ENCODE data around the gene ASPSCR1. TPM values are rescaled to one million over a fixed set of nuclear protein-coding genes. Genes with fewer than 3 reads are reported as not detected.

ASPSCR1 gene
- total and polyA plus RNA-seq, 4 experiments from 2014 or later, result 25.1 to 40.6 (median 38.6) TPM

- H3K4me3 ChIP-seq (ENCODE audit: low read length in 2 of 2), result no peak overlapping the region
- no peaks in the 10 kb centered on the region for H3K9me3 ChIP-seq (ENCODE audit: control insufficient read depth in 1 of 2, low read length in 2 of 2)
- ChIA-PET POLR2A (ENCODE audit: partially characterized antibody) (no interaction called here), CTCF (ENCODE audit: partially characterized antibody) (interaction anchor here (1.0 kb wide), 1 partner anchor 10 kb away, joined by 3 read pairs; no protein-coding TSS in a partner anchor)
- H3K27ac ChIP-seq (ENCODE audit: low read depth, low read length), result no peak overlapping the region
- Mint-ChIP-seq H3K4me1 (peaks cover 0 to 1% (median 0%) of the 10 kb centered on the region in 4 donors), H3K4me3 (no peak overlapping the region), H3K27me3 (no peaks in the 10 kb centered on the region), H3K9me3 (no peaks in the 10 kb centered on the region), H3K36me3 (no peaks in the 10 kb centered on the region), H3K27ac (no peak overlapping the region)
- intact Hi-C loops (cut with micrococcal nuclease), result no loop called here
- no peak for DNase-seq
- no peaks in the 10 kb centered on the region for H3K27me3 ChIP-seq (ENCODE audit: insufficient read depth, low read length)
- no peaks in the 10 kb centered on the region for H3K4me1 ChIP-seq (ENCODE audit: insufficient read depth, low read length)
- no peaks in the 10 kb centered on the region for H3K36me3 ChIP-seq (ENCODE audit: insufficient read depth, low read length)
Observed at GRCh38 chr17:82008941-82009405, 31.5 kb downstream of the ASPSCR1 start.

- H3K27me3 ChIP-seq (ENCODE audit: insufficient read depth, low read length), result no peaks in the 10 kb centered on the region
- Mint-ChIP-seq H3K27ac (no peak overlapping the region), H3K4me3 (no peak overlapping the region), H3K36me3 (no peaks in the 10 kb centered on the region), H3K27me3 (no peaks in the 10 kb centered on the region), H3K4me1 (peaks cover 0 to 1% (median 0%) of the 10 kb centered on the region in 4 donors), H3K9me3 (no peaks in the 10 kb centered on the region)
- no peak overlapping the region for H3K27ac ChIP-seq (ENCODE audit: low read depth, low read length)
- no peak overlapping the region for H3K4me3 ChIP-seq (ENCODE audit: low read length in 2 of 2)
- H3K9me3 ChIP-seq (ENCODE audit: control insufficient read depth in 1 of 2, low read length in 2 of 2), result no peaks in the 10 kb centered on the region
- no peak for DNase-seq
- ChIA-PET POLR2A (ENCODE audit: partially characterized antibody) (no interaction called here), CTCF (ENCODE audit: partially characterized antibody) (interaction anchor here (1.0 kb wide), 1 partner anchor 10 kb away, joined by 3 read pairs; no protein-coding TSS in a partner anchor)
- no peaks in the 10 kb centered on the region for H3K36me3 ChIP-seq (ENCODE audit: insufficient read depth, low read length)
- intact Hi-C loops (cut with micrococcal nuclease), result no loop called here
- no peaks in the 10 kb centered on the region for H3K4me1 ChIP-seq (ENCODE audit: insufficient read depth, low read length)
Observed at GRCh38 chr17:82009413-82009812, 32.0 kb downstream of the ASPSCR1 start.

DNA sequence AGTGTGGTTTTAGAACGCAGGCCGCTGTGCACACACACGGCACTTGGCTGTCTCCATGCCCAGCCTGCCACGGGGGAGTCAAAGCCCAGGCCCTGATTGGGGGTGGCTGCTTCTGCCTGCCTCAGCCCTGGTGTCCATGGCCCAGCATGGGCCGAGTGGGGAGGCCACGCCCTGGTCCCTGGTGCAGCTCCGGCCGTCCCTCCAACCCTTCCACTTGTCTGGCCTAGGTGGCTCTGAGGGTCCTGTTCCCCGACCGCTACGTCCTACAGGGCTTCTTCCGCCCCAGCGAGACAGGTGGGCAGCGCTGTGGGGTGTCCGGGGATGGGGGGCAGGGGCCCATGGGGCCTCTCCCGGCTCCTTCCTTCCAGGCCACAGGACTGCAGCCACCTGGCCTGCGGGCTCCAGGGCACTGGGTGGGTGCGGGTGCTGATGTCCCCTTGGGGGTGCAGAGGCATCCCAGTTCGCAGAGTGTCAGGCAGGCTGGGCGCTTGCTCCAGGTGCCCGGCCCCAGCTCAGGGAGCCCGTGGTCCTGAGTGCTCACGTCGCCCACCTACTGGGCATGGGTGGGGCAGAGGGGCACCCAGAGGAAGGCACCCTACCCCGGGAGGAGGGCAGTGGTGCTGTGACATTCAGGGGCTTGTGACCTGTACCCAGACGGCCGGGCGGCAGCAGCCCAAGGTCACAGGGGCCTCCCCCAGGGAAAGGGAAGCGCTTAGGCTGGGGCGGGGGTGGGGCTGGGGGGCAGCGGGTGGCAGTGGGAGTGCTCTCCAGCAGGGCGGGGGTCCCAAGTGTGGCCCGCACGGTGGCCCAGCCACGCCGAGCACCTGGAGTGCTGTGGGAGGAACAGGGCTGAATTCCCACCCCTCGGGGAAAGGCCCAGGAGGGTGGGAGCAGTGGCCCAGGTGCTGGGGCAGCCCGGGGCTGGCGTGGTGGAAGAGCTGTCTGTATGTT is 33.4 kb downstream of the ASPSCR1 start:
- DNase-seq, result no peak
- no peak overlapping the region for H3K27ac ChIP-seq (ENCODE audit: low read depth, low read length)
- CTCF ChIA-PET (ENCODE audit: partially characterized antibody), result interaction anchor here (1.2 kb wide), 1 partner anchor 52 kb away, joined by 3 read pairs; no protein-coding TSS in a partner anchor
- H3K9me3 ChIP-seq (ENCODE audit: control insufficient read depth in 1 of 2, low read length in 2 of 2), result no peaks in the 10 kb centered on the region
- Mint-ChIP-seq H3K4me1 (peaks cover 0 to 1% (median 0%) of the 10 kb centered on the region in 4 donors), H3K9me3 (no peaks in the 10 kb centered on the region), H3K27ac (no peak overlapping the region), H3K27me3 (no peaks in the 10 kb centered on the region), H3K4me3 (no peak overlapping the region), H3K36me3 (no peaks in the 10 kb centered on the region)
- no peak overlapping the region for H3K4me3 ChIP-seq (ENCODE audit: low read length in 2 of 2)
- H3K36me3 ChIP-seq (ENCODE audit: insufficient read depth, low read length), result no peaks in the 10 kb centered on the region
- no peaks in the 10 kb centered on the region for H3K4me1 ChIP-seq (ENCODE audit: insufficient read depth, low read length)
- POLR2A ChIA-PET (ENCODE audit: partially characterized antibody), result no interaction called here
- H3K27me3 ChIP-seq (ENCODE audit: insufficient read depth, low read length), result no peaks in the 10 kb centered on the region
- intact Hi-C loops (cut with micrococcal nuclease), result no loop called here

DNA sequence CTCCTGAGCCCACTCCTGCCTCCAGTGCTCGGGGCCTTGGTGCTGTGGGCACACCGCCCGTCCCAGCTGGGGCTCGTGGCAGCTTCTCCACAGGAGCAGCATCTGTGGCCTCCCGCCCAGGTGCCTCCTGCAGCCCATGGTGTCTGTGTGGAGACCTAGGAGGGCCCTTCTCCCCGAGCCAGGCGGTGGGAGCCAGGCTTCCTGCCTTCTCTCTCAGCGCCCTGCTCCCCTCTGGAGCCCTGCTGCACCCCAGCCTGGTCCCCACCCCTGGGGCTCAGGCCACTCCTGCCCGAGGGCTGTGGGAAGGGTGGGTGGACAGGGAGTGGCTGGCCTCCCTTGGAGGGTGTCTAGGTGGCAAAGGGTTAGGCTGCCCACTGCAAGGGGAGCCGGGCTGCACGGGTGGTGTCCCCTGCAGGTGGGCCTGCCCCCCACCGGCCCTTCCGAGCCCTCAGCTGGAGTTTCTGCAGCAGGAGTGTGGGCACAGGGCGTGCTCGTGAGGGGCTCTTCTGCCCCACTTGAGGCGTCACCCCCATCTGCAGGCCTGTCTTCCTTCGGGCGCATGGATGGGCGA is 34.3 kb downstream of the ASPSCR1 start:
- Histone ChIP-seq H3K27ac (ENCODE audit: low read depth, low read length) (no peak overlapping the region), H3K36me3 (ENCODE audit: insufficient read depth, low read length) (no peaks in the 10 kb centered on the region), H3K4me3 (ENCODE audit: low read length in 2 of 2) (no peak overlapping the region), H3K9me3 (ENCODE audit: control insufficient read depth in 1 of 2, low read length in 2 of 2) (no peaks in the 10 kb centered on the region), H3K27me3 (ENCODE audit: insufficient read depth, low read length) (no peaks in the 10 kb centered on the region), H3K4me1 (ENCODE audit: insufficient read depth, low read length) (no peaks in the 10 kb centered on the region)
- intact Hi-C loops (cut with micrococcal nuclease), result no loop called here
- ChIA-PET POLR2A (ENCODE audit: partially characterized antibody) (no interaction called here), CTCF (ENCODE audit: partially characterized antibody) (interaction anchor here (1.2 kb wide), 1 partner anchor 52 kb away, joined by 3 read pairs; no protein-coding TSS in a partner anchor)
- DNase-seq, result no peak
- Mint-ChIP-seq H3K4me3 (no peak overlapping the region), H3K9me3 (no peaks in the 10 kb centered on the region), H3K36me3 (no peaks in the 10 kb centered on the region), H3K4me1 (no peaks in the 10 kb centered on the region), H3K27ac (no peak overlapping the region), H3K27me3 (no peaks in the 10 kb centered on the region)

DNA sequence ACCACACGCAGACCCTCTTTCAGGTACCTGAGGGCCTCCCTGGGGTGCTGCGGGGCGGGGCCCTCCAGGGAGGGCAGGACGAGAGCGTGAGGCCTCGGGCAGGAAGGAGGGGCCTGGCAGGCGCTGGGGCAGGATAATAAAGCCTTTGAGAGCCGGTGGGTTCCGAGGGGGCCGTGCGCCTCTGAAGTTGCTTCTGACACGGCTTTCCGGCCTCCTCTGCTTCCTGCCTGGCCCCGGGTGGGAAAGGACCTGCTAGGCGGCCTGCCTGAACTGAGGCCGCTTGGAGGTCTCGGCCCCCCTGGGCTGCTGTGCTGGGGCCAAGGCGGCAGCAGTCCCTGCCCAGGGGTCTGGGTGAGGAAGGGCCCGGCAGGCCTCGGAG is 34.8 kb downstream of the ASPSCR1 start:
- Histone ChIP-seq H3K36me3 (ENCODE audit: insufficient read depth, low read length) (no peaks in the 10 kb centered on the region), H3K27ac (ENCODE audit: low read depth, low read length) (no peak overlapping the region), H3K27me3 (ENCODE audit: insufficient read depth, low read length) (no peaks in the 10 kb centered on the region), H3K4me3 (ENCODE audit: low read length in 2 of 2) (no peak overlapping the region), H3K4me1 (ENCODE audit: insufficient read depth, low read length) (no peaks in the 10 kb centered on the region), H3K9me3 (ENCODE audit: control insufficient read depth in 1 of 2, low read length in 2 of 2) (no peaks in the 10 kb centered on the region)
- H3K4me3 Mint-ChIP-seq, result no peak overlapping the region
- H3K27ac Mint-ChIP-seq, result no peak overlapping the region
- CTCF ChIA-PET (ENCODE audit: partially characterized antibody), result interaction anchor here (1.4 kb wide), 1 partner anchor 52 kb away, joined by 4 read pairs; no protein-coding TSS in a partner anchor
- H3K36me3 Mint-ChIP-seq, result no peaks in the 10 kb centered on the region
- POLR2A ChIA-PET (ENCODE audit: partially characterized antibody), result interaction anchor here (0.6 kb wide), 1 partner anchor 13 kb away, joined by 3 read pairs; no protein-coding TSS in a partner anchor
- H3K27me3 Mint-ChIP-seq, result no peaks in the 10 kb centered on the region
- intact Hi-C loops (cut with micrococcal nuclease), result no loop called here
- no peaks in the 10 kb centered on the region for H3K4me1 Mint-ChIP-seq
- no peak for DNase-seq
- H3K9me3 Mint-ChIP-seq, result no peaks in the 10 kb centered on the region

- ChIA-PET CTCF (ENCODE audit: partially characterized antibody) (interaction anchor here (1.4 kb wide), 1 partner anchor 52 kb away, joined by 4 read pairs; no protein-coding TSS in a partner anchor), POLR2A (ENCODE audit: partially characterized antibody) (interaction anchor here (0.6 kb wide), 1 partner anchor 12 kb away, joined by 3 read pairs; no protein-coding TSS in a partner anchor)
- no peak overlapping the region for H3K27ac ChIP-seq (ENCODE audit: low read depth, low read length)
- H3K4me3 Mint-ChIP-seq, result no peak overlapping the region
- H3K27me3 ChIP-seq (ENCODE audit: insufficient read depth, low read length), result no peaks in the 10 kb centered on the region
- no peak overlapping the region for H3K4me3 ChIP-seq (ENCODE audit: low read length in 2 of 2)
- H3K4me1 Mint-ChIP-seq, result no peaks in the 10 kb centered on the region
- no peaks in the 10 kb centered on the region for H3K36me3 ChIP-seq (ENCODE audit: insufficient read depth, low read length)
- H3K9me3 Mint-ChIP-seq, result no peaks in the 10 kb centered on the region
- no peaks in the 10 kb centered on the region for H3K36me3 Mint-ChIP-seq
- no peak overlapping the region for H3K27ac Mint-ChIP-seq
- no peaks in the 10 kb centered on the region for H3K27me3 Mint-ChIP-seq
- no peaks in the 10 kb centered on the region for H3K9me3 ChIP-seq (ENCODE audit: control insufficient read depth in 1 of 2, low read length in 2 of 2)
- no peak for DNase-seq
- no peaks in the 10 kb centered on the region for H3K4me1 ChIP-seq (ENCODE audit: insufficient read depth, low read length)
- intact Hi-C loops (cut with micrococcal nuclease), result no loop called here
Observed at GRCh38 chr17:82012640-82013295, 35.3 kb downstream of the ASPSCR1 start.

- Mint-ChIP-seq H3K4me3 (no peak overlapping the region), H3K36me3 (peaks cover 0 to under 1% of the 10 kb centered on the region in 2 donors), H3K9me3 (no peaks in the 10 kb centered on the region), H3K27ac (no peak overlapping the region), H3K27me3 (no peaks in the 10 kb centered on the region), H3K4me1 (no peaks in the 10 kb centered on the region)
- no peaks in the 10 kb centered on the region for H3K27me3 ChIP-seq (ENCODE audit: insufficient read depth, low read length)
- no peaks in the 10 kb centered on the region for H3K36me3 ChIP-seq (ENCODE audit: insufficient read depth, low read length)
- no peaks in the 10 kb centered on the region for H3K9me3 ChIP-seq (ENCODE audit: control insufficient read depth in 1 of 2, low read length in 2 of 2)
- no peak for DNase-seq
- intact Hi-C loops (cut with micrococcal nuclease), result no loop called here
- ChIA-PET CTCF (ENCODE audit: partially characterized antibody) (interaction anchor here (1.4 kb wide), 1 partner anchor 53 kb away, joined by 4 read pairs; no protein-coding TSS in a partner anchor), POLR2A (ENCODE audit: partially characterized antibody) (no interaction called here)
- no peak overlapping the region for H3K27ac ChIP-seq (ENCODE audit: low read depth, low read length)
- no peak overlapping the region for H3K4me3 ChIP-seq (ENCODE audit: low read length in 2 of 2)
- H3K4me1 ChIP-seq (ENCODE audit: insufficient read depth, low read length), result no peaks in the 10 kb centered on the region
Observed at GRCh38 chr17:82013341-82013740, 35.9 kb downstream of the ASPSCR1 start.
